Measurements from ENCODE around the gene SMAD5.

The SMAD5 gene

GRCh38 chr5:136166909-136167308 is 34.3 kb downstream of the SMAD5 start:
- H4K20me1 ChIP-seq (ENCODE audit: insufficient read depth, low read length): no peaks in the 10 kb centered on the region
- H3K9me3 ChIP-seq (replicated peaks; ENCODE audit: insufficient read depth, low read length): no peaks in the 10 kb centered on the region
- H3K9ac ChIP-seq (ENCODE audit: low read length): no peak overlapping the region; the same call in 1 of the 2 replicates
- peak overlapping the region; percentile 19; the same call in 1 of the 2 replicates for H3K27ac ChIP-seq (ENCODE audit: low read length)
- H3K36me3 ChIP-seq (replicated peaks; ENCODE audit: insufficient read depth, low read length): peaks cover 3% of the 10 kb centered on the region; the same call in 1 of the 2 replicates
- 0 out of 2 replicates have a peak overlapping the region, but pooled peaks have one; percentile 5 for H3K4me3 ChIP-seq (ENCODE audit: low read length)
- H2AFZ ChIP-seq (ENCODE audit: low read length): no peak overlapping the region
- peaks cover 12% of the 10 kb centered on the region; the same call in 1 of the 2 replicates for H3F3A ChIP-seq (ENCODE audit: insufficient read depth, low read length)
- H3K9me2 ChIP-seq (replicated peaks; ENCODE audit: insufficient read depth, low read length): no peaks in the 10 kb centered on the region
- no peaks in the 10 kb centered on the region for H3K27me3 ChIP-seq (replicated peaks; ENCODE audit: insufficient read depth, low read length)
- TF ChIP-seq CTCF (IDR thresholded peaks at IDR 0.05; ENCODE audit: low read length) (no peak), EZH2 (optimal IDR thresholded peaks at IDR 0.05; ENCODE audit: low read depth, low read length) (no peak), EZH2phosphoT487 (IDR thresholded peaks at IDR 0.05; ENCODE audit: low read length) (no peak)
- peaks cover 59% of the 10 kb centered on the region for H3K79me2 ChIP-seq (ENCODE audit: low read length)
- H3K4me2 ChIP-seq (ENCODE audit: low read depth, low read length): peak overlapping the region; percentile 36; the same call in 1 of the 2 replicates
- H3K4me1 ChIP-seq (ENCODE audit: low read length): peaks cover 15% of the 10 kb centered on the region
- DNase-seq: peak; percentile 15

DNA sequence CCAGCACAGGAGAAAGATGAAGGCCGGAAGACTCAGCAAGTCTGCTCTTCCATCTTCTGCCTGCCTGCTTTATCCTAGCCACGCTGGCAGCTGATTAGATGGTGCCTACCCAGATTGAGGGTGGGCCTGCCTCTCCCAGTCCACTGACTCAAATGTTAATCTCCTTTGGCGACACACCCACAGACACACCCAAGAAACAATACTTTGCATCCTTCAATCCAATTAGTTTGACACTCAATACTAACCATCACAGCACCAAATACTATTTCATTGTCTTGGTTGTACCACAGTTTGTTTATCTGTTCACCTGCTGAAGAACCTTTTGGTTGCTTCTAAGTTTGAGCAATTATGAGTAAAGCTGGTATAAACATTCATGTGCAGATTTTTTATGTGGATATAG is 36.6 kb downstream of the SMAD5 start:
- Histone ChIP-seq H3K9me2 (replicated peaks; ENCODE audit: insufficient read depth, low read length) (no peaks in the 10 kb centered on the region), H3K9me3 (replicated peaks; ENCODE audit: insufficient read depth, low read length) (no peaks in the 10 kb centered on the region), H3K79me2 (ENCODE audit: low read length) (peaks cover 54% of the 10 kb centered on the region), H2AFZ (ENCODE audit: low read length) (no peak overlapping the region), H3K4me2 (ENCODE audit: low read depth, low read length) (no peak overlapping the region), H3F3A (ENCODE audit: insufficient read depth, low read length) (peaks cover 10% of the 10 kb centered on the region; the same call in 1 of the 2 replicates), H4K20me1 (ENCODE audit: insufficient read depth, low read length) (no peaks in the 10 kb centered on the region), H3K9ac (ENCODE audit: low read length) (no peak overlapping the region), H3K4me1 (ENCODE audit: low read length) (peaks cover 12% of the 10 kb centered on the region), H3K36me3 (replicated peaks; ENCODE audit: insufficient read depth, low read length) (peaks cover 7% of the 10 kb centered on the region), H3K4me3 (ENCODE audit: low read length) (no peak overlapping the region), H3K27me3 (replicated peaks; ENCODE audit: insufficient read depth, low read length) (no peaks in the 10 kb centered on the region), H3K27ac (ENCODE audit: low read length) (no peak overlapping the region)
- TF ChIP-seq EZH2 (optimal IDR thresholded peaks at IDR 0.05; ENCODE audit: low read depth, low read length) (no peak), CTCF (IDR thresholded peaks at IDR 0.05; ENCODE audit: low read length) (no peak), EZH2phosphoT487 (IDR thresholded peaks at IDR 0.05; ENCODE audit: low read length) (no peak)
- no peak for DNase-seq

- H3K27ac ChIP-seq (ENCODE audit: low read length): no peak overlapping the region
- H3K27me3 ChIP-seq (replicated peaks; ENCODE audit: insufficient read depth, low read length): no peaks in the 10 kb centered on the region
- peaks cover 37% of the 10 kb centered on the region for H3K79me2 ChIP-seq (ENCODE audit: low read length)
- no peaks in the 10 kb centered on the region for H3K9me2 ChIP-seq (replicated peaks; ENCODE audit: insufficient read depth, low read length)
- H3F3A ChIP-seq (ENCODE audit: insufficient read depth, low read length): no peaks in the 10 kb centered on the region
- H2AFZ ChIP-seq (ENCODE audit: low read length): no peak overlapping the region
- H3K9me3 ChIP-seq (replicated peaks; ENCODE audit: insufficient read depth, low read length): no peaks in the 10 kb centered on the region
- H3K4me2 ChIP-seq (ENCODE audit: low read depth, low read length): no peak overlapping the region
- TF ChIP-seq EZH2phosphoT487 (IDR thresholded peaks at IDR 0.05; ENCODE audit: low read length): no peak
- TF ChIP-seq EZH2 (optimal IDR thresholded peaks at IDR 0.05; ENCODE audit: low read depth, low read length): no peak
- peak; percentile 64 for TF ChIP-seq CTCF (IDR thresholded peaks at IDR 0.05; ENCODE audit: low read length)
- no peak overlapping the region for H3K9ac ChIP-seq (ENCODE audit: low read length)
- no peak overlapping the region for H3K4me3 ChIP-seq (ENCODE audit: low read length)
- no peaks in the 10 kb centered on the region for H4K20me1 ChIP-seq (ENCODE audit: insufficient read depth, low read length)
- no peaks in the 10 kb centered on the region for H3K4me1 ChIP-seq (ENCODE audit: low read length)
- peaks cover 4% of the 10 kb centered on the region for H3K36me3 ChIP-seq (replicated peaks; ENCODE audit: insufficient read depth, low read length)
- DNase-seq: peak; percentile 50
These were observed 41.5 kb downstream of the SMAD5 start for GRCh38 chr5:136174021-136174659.
